ENCODE measurements around the gene TMCC3. TPM values are rescaled to one million over a fixed set of nuclear protein-coding genes. Genes with fewer than 3 reads are reported as not detected.
A peak's percentile ranks its signal among the peaks of the same experiment; 100 is the strongest.
"Not testable (repeated sequence)": the region's sequence is repeated elsewhere in the genome, so short reads cannot be mapped to it uniquely, and the experiment has no call there.

The TMCC3 gene
- total RNA-seq, 2 experiments from 2014 or later, result 0.18 to 0.60 TPM

GRCh38 chr12:94604366-94604698, 46.0 kb downstream of the TMCC3 start:
- peaks cover 23% of the 10 kb centered on the region for H3K27me3 Mint-ChIP-seq (ENCODE audit: low read depth)
- no peaks in the 10 kb centered on the region for H3K4me1 Mint-ChIP-seq (ENCODE audit: low read depth)
- H3K27ac Mint-ChIP-seq, result no peak overlapping the region
- no peak overlapping the region for H3K4me3 Mint-ChIP-seq
- no peaks in the 10 kb centered on the region for H3K36me3 Mint-ChIP-seq (ENCODE audit: low read depth)
- ATAC-seq, result no peak
- no peaks in the 10 kb centered on the region for H3K9me3 Mint-ChIP-seq (ENCODE audit: insufficient read depth)
- CTCF ChIA-PET, result interaction anchor here (0.8 to 1.8 kb wide), 8 partner anchors 14 to 431 kb away, joined by 3 to 7 read pairs (median 3); no protein-coding TSS in a partner anchor
- POLR2A ChIA-PET, result no interaction called here
- DNase-seq, result no peak

DNA sequence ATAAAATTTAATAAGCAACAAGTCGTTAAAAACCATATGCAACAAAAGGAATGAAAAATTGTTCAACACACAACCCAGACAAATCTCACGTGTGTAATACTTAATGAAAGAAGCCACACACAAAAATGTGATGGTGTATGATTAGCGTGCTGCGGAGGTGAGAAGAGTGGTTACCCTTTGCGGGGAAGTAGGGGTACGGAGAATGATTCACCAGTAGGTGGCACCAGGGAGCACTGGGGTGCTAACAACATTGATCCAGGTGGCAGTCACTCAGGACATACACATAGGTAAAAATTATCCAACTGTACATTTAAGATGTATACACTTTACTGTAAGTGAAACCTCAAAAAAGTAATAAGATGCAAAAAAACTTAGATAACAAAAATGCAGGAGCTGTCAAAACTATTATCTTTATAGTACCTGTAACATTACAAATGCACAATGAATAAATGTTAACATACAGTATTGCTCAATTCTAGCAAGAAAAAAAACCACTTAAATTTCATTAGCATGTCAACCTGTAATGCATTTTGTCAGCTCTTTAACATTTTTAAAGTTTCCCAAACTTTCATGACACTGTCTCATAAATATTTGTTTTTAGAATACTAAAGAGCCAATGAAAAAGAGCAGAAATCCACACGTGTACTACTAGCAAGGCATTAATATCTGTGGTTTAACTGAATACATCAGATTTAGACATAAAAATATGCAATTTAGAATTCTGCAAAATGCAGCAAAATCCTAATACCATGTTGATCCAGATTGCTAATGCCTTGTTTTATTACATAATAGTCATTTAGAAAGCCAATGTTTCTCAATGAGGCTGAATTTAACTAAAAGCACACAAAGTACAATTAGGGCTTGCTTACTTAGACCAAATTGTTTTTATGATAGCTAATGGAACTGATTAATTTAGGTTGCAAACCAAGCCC, 46.7 kb downstream of the TMCC3 start:
- no peaks in the 10 kb centered on the region for H3K36me3 Mint-ChIP-seq (ENCODE audit: low read depth)
- H3K4me1 Mint-ChIP-seq (ENCODE audit: low read depth), result no peaks in the 10 kb centered on the region
- ChIA-PET POLR2A (no interaction called here), CTCF (interaction anchor here (0.8 to 1.8 kb wide), 10 partner anchors 9 to 430 kb away, joined by 3 to 7 read pairs (median 3); no protein-coding TSS in a partner anchor)
- H3K27me3 Mint-ChIP-seq (ENCODE audit: low read depth), result peaks cover 27% of the 10 kb centered on the region
- peak; percentile 64 for ATAC-seq
- no peaks in the 10 kb centered on the region for H3K9me3 Mint-ChIP-seq (ENCODE audit: insufficient read depth)
- peak; percentile 62 for DNase-seq
- H3K4me3 Mint-ChIP-seq, result no peak overlapping the region
- H3K27ac Mint-ChIP-seq, result no peak overlapping the region

DNA sequence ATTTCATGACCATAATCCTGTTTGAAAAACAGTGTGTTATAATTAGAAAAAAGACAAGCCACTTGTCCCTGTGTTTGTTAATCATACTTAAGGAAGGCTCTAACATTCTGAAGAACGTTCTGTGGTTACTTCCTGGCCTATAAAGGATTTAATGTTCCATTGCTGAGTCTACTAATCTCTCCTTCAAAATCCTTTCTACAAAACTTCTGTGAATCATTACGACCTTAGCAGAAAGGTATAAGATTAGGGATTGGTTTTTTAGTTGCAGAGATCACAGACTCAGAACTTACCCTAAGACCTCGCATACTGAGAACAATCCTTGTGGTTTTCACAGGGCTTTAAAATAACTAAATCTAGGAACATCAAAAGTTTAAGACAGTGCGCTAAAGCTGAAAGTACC, 48.3 kb downstream of the TMCC3 start:
- ATAC-seq, result no peak
- no peaks in the 10 kb centered on the region for H3K9me3 Mint-ChIP-seq (ENCODE audit: insufficient read depth)
- no peaks in the 10 kb centered on the region for H3K36me3 Mint-ChIP-seq (ENCODE audit: low read depth)
- ChIA-PET CTCF (no interaction called here), POLR2A (no interaction called here)
- no peak overlapping the region for H3K4me3 Mint-ChIP-seq
- H3K4me1 Mint-ChIP-seq (ENCODE audit: low read depth), result no peaks in the 10 kb centered on the region
- peaks cover 30% of the 10 kb centered on the region for H3K27me3 Mint-ChIP-seq (ENCODE audit: low read depth)
- no peak overlapping the region for H3K27ac Mint-ChIP-seq
- DNase-seq, result no peak

- H3K9me3 Mint-ChIP-seq (ENCODE audit: insufficient read depth); ATAC-seq; CTCF ChIA-PET; DNase-seq; H3K4me1 Mint-ChIP-seq (ENCODE audit: low read depth); H3K27ac Mint-ChIP-seq; H3K36me3 Mint-ChIP-seq (ENCODE audit: low read depth); H3K4me3 Mint-ChIP-seq; POLR2A ChIA-PET: not testable (repeated sequence)
- H3K27me3 Mint-ChIP-seq (ENCODE audit: low read depth), result peaks cover 30% of the 10 kb centered on the region
Measured at GRCh38 chr12:94601307-94601706, 49.0 kb downstream of the TMCC3 start.

GRCh38 chr12:94599189-94599588, 51.2 kb downstream of the TMCC3 start:
- no peak for DNase-seq
- Mint-ChIP-seq H3K27ac (no peak overlapping the region), H3K36me3 (ENCODE audit: low read depth) (no peaks in the 10 kb centered on the region), H3K27me3 (ENCODE audit: low read depth) (peaks cover 27% of the 10 kb centered on the region), H3K9me3 (ENCODE audit: insufficient read depth) (no peaks in the 10 kb centered on the region), H3K4me1 (ENCODE audit: low read depth) (no peaks in the 10 kb centered on the region), H3K4me3 (no peak overlapping the region)
- CTCF ChIA-PET, result no interaction called here
- POLR2A ChIA-PET, result no interaction called here
- ATAC-seq, result no peak

GRCh38 chr12:94597268-94597667, 53.1 kb downstream of the TMCC3 start:
- Mint-ChIP-seq H3K4me1 (ENCODE audit: low read depth) (no peaks in the 10 kb centered on the region), H3K4me3 (no peak overlapping the region), H3K9me3 (ENCODE audit: insufficient read depth) (no peaks in the 10 kb centered on the region), H3K36me3 (ENCODE audit: low read depth) (no peaks in the 10 kb centered on the region), H3K27me3 (ENCODE audit: low read depth) (peaks cover 25% of the 10 kb centered on the region), H3K27ac (no peak overlapping the region)
- ChIA-PET CTCF (no interaction called here), POLR2A (no interaction called here)
- DNase-seq (no peak), ATAC-seq (no peak)

DNA sequence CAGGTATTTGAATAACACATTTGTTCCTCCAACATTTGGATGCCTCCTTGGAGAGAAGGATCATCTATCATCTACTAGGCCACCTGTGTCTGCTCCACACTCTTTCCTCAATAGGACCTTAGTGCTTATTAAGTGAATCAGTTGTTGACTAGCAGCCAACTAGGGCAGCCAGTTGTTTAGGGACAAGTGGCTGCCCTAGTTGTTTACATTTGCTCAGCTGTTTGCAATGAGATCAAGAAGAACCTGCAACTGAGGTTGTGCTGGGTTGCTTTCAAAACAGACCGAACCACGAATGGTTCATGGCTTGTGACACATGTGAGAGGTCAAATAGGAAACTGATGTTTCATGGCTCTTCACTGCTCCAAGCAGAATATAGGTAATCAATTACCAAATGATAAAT, 53.8 kb downstream of the TMCC3 start:
- H3K4me3 Mint-ChIP-seq, result no peak overlapping the region
- DNase-seq (no peak), ATAC-seq (no peak)
- no peaks in the 10 kb centered on the region for H3K9me3 Mint-ChIP-seq (ENCODE audit: insufficient read depth)
- no peak overlapping the region for H3K27ac Mint-ChIP-seq
- no peaks in the 10 kb centered on the region for H3K4me1 Mint-ChIP-seq (ENCODE audit: low read depth)
- H3K36me3 Mint-ChIP-seq (ENCODE audit: low read depth), result no peaks in the 10 kb centered on the region
- peaks cover 25% of the 10 kb centered on the region for H3K27me3 Mint-ChIP-seq (ENCODE audit: low read depth)
- ChIA-PET POLR2A (no interaction called here), CTCF (no interaction called here)

- CTCF ChIA-PET, result no interaction called here
Measured at GRCh38 chr12:94595152-94595551, 55.2 kb downstream of the TMCC3 start.

DNA sequence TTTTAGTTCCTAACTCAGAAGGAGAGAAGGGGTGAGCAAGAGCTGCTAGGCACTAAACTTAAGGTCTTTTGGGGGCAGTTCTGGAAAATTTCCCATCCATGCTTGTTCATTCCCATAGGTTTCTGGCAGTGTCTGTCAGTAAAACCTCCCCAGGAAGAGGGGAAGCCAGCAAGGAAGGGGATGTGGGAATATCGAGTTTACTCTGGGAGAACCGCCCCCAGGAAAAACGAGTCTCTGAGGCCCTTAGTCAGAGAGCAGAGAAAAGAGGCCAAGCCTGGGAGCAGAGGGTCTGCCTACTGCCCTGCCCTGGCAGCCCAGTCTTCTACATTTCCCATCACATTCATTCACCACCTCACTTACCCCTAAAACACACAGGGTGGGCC, 55.9 kb downstream of the TMCC3 start:
- Mint-ChIP-seq H3K4me1 (ENCODE audit: low read depth) (no peaks in the 10 kb centered on the region), H3K27me3 (ENCODE audit: low read depth) (peaks cover 22% of the 10 kb centered on the region), H3K27ac (no peak overlapping the region), H3K4me3 (no peak overlapping the region), H3K36me3 (ENCODE audit: low read depth) (no peaks in the 10 kb centered on the region), H3K9me3 (ENCODE audit: insufficient read depth) (no peaks in the 10 kb centered on the region)
- ATAC-seq (no peak), DNase-seq (no peak)
- CTCF ChIA-PET, result no interaction called here
- POLR2A ChIA-PET, result no interaction called here

More at GRCh38 chr12:94595152-94595551, 55.2 kb downstream of the TMCC3 start:
- DNase-seq (no peak), ATAC-seq (no peak)
- H3K27ac Mint-ChIP-seq, result no peak overlapping the region
- POLR2A ChIA-PET, result no interaction called here
- no peaks in the 10 kb centered on the region for H3K9me3 Mint-ChIP-seq (ENCODE audit: insufficient read depth)
- H3K36me3 Mint-ChIP-seq (ENCODE audit: low read depth), result no peaks in the 10 kb centered on the region
- H3K4me1 Mint-ChIP-seq (ENCODE audit: low read depth), result no peaks in the 10 kb centered on the region
- H3K27me3 Mint-ChIP-seq (ENCODE audit: low read depth), result peaks cover 22% of the 10 kb centered on the region
- no peak overlapping the region for H3K4me3 Mint-ChIP-seq

DNA sequence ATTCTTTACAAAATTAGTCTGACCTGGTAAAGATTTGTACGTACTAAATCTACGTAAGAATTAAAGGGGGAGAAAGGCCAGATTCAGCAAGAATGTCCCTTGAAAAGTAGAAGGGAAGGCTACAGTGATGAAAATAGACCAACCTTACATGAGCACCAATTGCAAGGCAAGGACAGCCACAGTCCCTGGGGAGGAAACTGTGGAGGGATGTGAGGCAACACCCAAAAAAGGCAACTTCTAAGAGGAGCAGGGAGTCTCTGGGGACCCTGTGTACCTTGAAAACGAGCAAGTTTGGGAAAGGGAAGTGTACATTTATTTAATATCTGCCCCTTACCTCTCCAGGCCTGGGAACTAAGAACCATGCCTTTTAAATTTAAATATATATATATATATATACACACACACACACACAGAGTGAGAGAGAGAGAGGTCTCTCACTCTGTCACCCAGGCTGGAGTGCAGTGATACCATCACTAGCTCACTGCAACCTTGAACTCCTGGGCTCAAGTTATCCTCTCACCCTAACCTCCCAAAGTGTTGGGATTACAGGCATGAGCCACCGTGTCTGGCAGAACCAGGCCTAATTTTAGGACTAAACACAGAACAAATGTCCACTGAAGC, 56.4 kb downstream of the TMCC3 start:
- H3K4me3 Mint-ChIP-seq, result no peak overlapping the region
- no peaks in the 10 kb centered on the region for H3K4me1 Mint-ChIP-seq (ENCODE audit: low read depth)
- ATAC-seq, result no peak
- H3K36me3 Mint-ChIP-seq (ENCODE audit: low read depth), result no peaks in the 10 kb centered on the region
- no peak for DNase-seq
- H3K9me3 Mint-ChIP-seq (ENCODE audit: insufficient read depth), result no peaks in the 10 kb centered on the region
- ChIA-PET CTCF (no interaction called here), POLR2A (no interaction called here)
- H3K27me3 Mint-ChIP-seq (ENCODE audit: low read depth), result peaks cover 19% of the 10 kb centered on the region
- no peak overlapping the region for H3K27ac Mint-ChIP-seq

DNA sequence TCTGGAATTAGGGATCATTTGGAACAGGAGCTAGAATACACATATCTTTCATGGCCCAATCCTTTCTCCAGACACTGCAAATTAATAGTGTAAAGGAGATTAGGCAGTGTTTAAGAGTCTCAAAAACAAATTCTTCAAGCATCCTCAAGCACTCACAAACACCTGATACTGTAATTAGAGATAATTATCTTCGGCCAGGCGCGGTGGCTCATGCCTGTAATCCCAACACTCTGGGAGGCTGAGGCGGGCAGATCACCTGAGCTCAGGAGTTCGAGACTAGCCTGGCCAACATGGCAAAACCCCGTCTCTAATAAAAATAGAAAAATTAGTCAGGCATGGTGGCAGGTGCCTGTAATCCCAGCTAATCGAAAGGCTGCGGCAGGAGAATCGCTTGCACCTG, 57.6 kb downstream of the TMCC3 start:
- POLR2A ChIA-PET; H3K36me3 Mint-ChIP-seq (ENCODE audit: low read depth); H3K27me3 Mint-ChIP-seq (ENCODE audit: low read depth); H3K4me1 Mint-ChIP-seq (ENCODE audit: low read depth); H3K4me3 Mint-ChIP-seq; H3K27ac Mint-ChIP-seq; H3K9me3 Mint-ChIP-seq (ENCODE audit: insufficient read depth); ATAC-seq; CTCF ChIA-PET; DNase-seq: not testable (repeated sequence)

- H3K27ac Mint-ChIP-seq, result no peak overlapping the region
- ATAC-seq (no peak), DNase-seq (no peak)
- POLR2A ChIA-PET, result no interaction called here
- H3K27me3 Mint-ChIP-seq (ENCODE audit: low read depth), result peaks cover 7% of the 10 kb centered on the region
- CTCF ChIA-PET, result no interaction called here
- H3K4me1 Mint-ChIP-seq (ENCODE audit: low read depth), result no peaks in the 10 kb centered on the region
- H3K4me3 Mint-ChIP-seq, result no peak overlapping the region
- no peaks in the 10 kb centered on the region for H3K36me3 Mint-ChIP-seq (ENCODE audit: low read depth)
- no peaks in the 10 kb centered on the region for H3K9me3 Mint-ChIP-seq (ENCODE audit: insufficient read depth)
Measured at GRCh38 chr12:94592080-94592479, 58.3 kb downstream of the TMCC3 start.

Data from activated CD8-positive, alpha-beta T cell treated with anti-CD3 and anti-CD28 coated beads, Interleukin-2, amount 10 ng/mL, durations not matched to agents 7 days and 5 days (primary cell).